Caco-2 (cell line): Measurements from ENCODE around the gene USP37. TPM values are rescaled to one million over a fixed set of nuclear protein-coding genes. Genes with fewer than 3 reads are reported as not detected.
A peak's percentile ranks its signal among the peaks of the same experiment; 100 is the strongest.

Source experiments
- BruUV-seq: library from RNA; stranded (reverse); fragments of 400-500 nt; replicated peaks from 2 replicates; lab custom pipeline; 2021; lab: Mats Ljungman, UMichigan
- CTCF ChIA-PET: fragments of 300-600 bp; sonication (Branson Sonifier 250); formaldehyde crosslinking; loops from one replicate; lab custom pipeline; 2022; ENCODE audit warnings: antibody characterized with exemption; lab: Charles Lee
- POLR2A ChIA-PET: fragments of 300-600 bp; sonication (Branson Sonifier 250); formaldehyde crosslinking; loops from one replicate; lab custom pipeline; 2022; ENCODE audit warnings: antibody characterized with exemption; lab: Charles Lee
- DNase-seq, 2 experiments: peaks; one replicate each; pipeline versions ENCODE4 v3.0.0 to v3.0.0-alpha.2; 2020 to 2022
- H3K27me3 ChIP-seq: replicated peaks from 2 replicates; pipeline ENCODE4 v1.6.0; 2011; ENCODE audit warnings: low read length; ENCODE audit not compliant: control insufficient read depth, insufficient read depth
- H3K36me3 ChIP-seq: 2 replicates; pipeline ENCODE4 v1.5.1; 2011; ENCODE audit warnings: low read length; ENCODE audit not compliant: control insufficient read depth, insufficient read depth
- H3K4me1 ChIP-seq: fragments of 250-450 bp; sonication (Bioruptor Pico); 2 replicates; pipeline ENCODE4 v1.5.1; 2020; ENCODE audit warnings: mild to moderate bottlenecking
- H3K4me3 ChIP-seq: 2 replicates; pipeline ENCODE4 v1.5.1; 2011; ENCODE audit warnings: low read depth, mild to moderate bottlenecking, control low read depth, low read length
- H3K9me3 ChIP-seq: fragments of 250-450 bp; sonication (Bioruptor Pico); 2 replicates; pipeline ENCODE4 v1.5.1; 2020; ENCODE audit warnings: mild to moderate bottlenecking, moderate library complexity
- H3K27ac Mint-ChIP-seq: one replicate; pipeline ENCODE4 v1.8.0; 2022; ENCODE audit warnings: mixed read lengths; ENCODE audit not compliant: unreplicated experiment
- H3K27me3 Mint-ChIP-seq: one replicate; pipeline ENCODE4 v1.8.0; 2022; ENCODE audit warnings: mixed read lengths; ENCODE audit not compliant: insufficient read depth, unreplicated experiment
- H3K36me3 Mint-ChIP-seq: one replicate; pipeline ENCODE4 v1.8.0; 2022; ENCODE audit warnings: mild to moderate bottlenecking, mixed read lengths; ENCODE audit not compliant: insufficient read depth, unreplicated experiment
- H3K4me1 Mint-ChIP-seq: one replicate; pipeline ENCODE4 v1.8.0; 2022; ENCODE audit warnings: low read depth, mixed read lengths; ENCODE audit not compliant: unreplicated experiment
- H3K4me3 Mint-ChIP-seq: one replicate; pipeline ENCODE4 v1.8.0; 2022; ENCODE audit warnings: mild to moderate bottlenecking, moderate library complexity, mixed read lengths; ENCODE audit not compliant: unreplicated experiment
- H3K9me3 Mint-ChIP-seq: one replicate; pipeline ENCODE4 v1.8.0; 2022; ENCODE audit warnings: mixed read lengths; ENCODE audit not compliant: unreplicated experiment
- intact Hi-C: fragments of 100-400 bp; cut with micrococcal nuclease; formaldehyde crosslinking; loops from one replicate; pipeline ENCODE4 v1.10.0; 2022; ENCODE audit not compliant: unreplicated experiment
- total RNA-seq: library from RNA; stranded (reverse); gene quantifications from 2 replicates; pipeline ENCODE4 v1.2.3, GENCODE V29; 2022
- TF ChIP-seq, protein P1 (sequence below), 2 experiments: fragments of 200-600 bp in 1 of 2; IDR thresholded peaks; 1 replicate in 1 of 2; 2 replicates in 1 of 2; pipeline versions ENCODE4 v1.5.1 to v1.8.0; 2011 to 2022; ENCODE audit warnings: antibody characterized with exemption in 1 of 2, control low read depth in 1 of 2, inconsistent platforms in 1 of 2, low read depth in 1 of 2, low read length in 1 of 2, mild to moderate bottlenecking in 1 of 2, moderate library complexity in 1 of 2; ENCODE audit not compliant: insufficient read depth in 1 of 2, severe bottlenecking in 1 of 2, unreplicated experiment in 1 of 2

Gene USP37
- total RNA-seq, 1 experiment from 2014 or later, result 22.2 TPM

DNA sequence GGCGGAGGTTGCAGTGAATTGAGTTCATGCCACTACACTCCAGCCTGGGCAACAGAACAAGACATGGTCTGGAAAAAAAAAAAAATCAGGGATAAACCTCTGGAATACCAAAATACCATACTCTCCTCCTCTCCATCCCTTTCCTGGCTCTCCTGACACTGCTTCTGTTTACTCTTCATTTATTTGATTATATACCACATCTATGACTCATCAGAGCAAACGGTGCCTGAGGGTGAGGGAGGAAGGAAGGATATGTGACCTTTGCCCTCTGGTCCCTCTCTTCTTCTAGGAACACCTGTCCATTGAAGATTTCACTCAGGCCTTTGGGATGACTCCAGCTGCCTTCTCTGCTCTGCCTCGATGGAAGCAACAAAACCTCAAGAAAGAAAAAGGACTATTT is 119.2 kb downstream of the USP37 start:
- ChIA-PET POLR2A (no interaction called here), CTCF (no interaction called here)
- H3K4me1 Mint-ChIP-seq, result peaks cover 30% of the 10 kb centered on the region
- peak; percentile 79 to 86 for DNase-seq
- intact Hi-C loops, result no loop called here
- Histone ChIP-seq H3K36me3 (peaks cover 11% of the 10 kb centered on the region), H3K9me3 (no peaks in the 10 kb centered on the region), H3K4me3 (no peak overlapping the region), H3K4me1 (peaks cover 62% of the 10 kb centered on the region), H3K27me3 (no peaks in the 10 kb centered on the region)
- no peaks in the 10 kb centered on the region for H3K9me3 Mint-ChIP-seq
- peaks cover 78% of the 10 kb centered on the region for H3K36me3 Mint-ChIP-seq
- peak overlapping the region; percentile 44 for H3K4me3 Mint-ChIP-seq
- TF ChIP-seq, protein P1, sequence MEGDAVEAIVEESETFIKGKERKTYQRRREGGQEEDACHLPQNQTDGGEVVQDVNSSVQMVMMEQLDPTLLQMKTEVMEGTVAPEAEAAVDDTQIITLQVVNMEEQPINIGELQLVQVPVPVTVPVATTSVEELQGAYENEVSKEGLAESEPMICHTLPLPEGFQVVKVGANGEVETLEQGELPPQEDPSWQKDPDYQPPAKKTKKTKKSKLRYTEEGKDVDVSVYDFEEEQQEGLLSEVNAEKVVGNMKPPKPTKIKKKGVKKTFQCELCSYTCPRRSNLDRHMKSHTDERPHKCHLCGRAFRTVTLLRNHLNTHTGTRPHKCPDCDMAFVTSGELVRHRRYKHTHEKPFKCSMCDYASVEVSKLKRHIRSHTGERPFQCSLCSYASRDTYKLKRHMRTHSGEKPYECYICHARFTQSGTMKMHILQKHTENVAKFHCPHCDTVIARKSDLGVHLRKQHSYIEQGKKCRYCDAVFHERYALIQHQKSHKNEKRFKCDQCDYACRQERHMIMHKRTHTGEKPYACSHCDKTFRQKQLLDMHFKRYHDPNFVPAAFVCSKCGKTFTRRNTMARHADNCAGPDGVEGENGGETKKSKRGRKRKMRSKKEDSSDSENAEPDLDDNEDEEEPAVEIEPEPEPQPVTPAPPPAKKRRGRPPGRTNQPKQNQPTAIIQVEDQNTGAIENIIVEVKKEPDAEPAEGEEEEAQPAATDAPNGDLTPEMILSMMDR (IDR thresholded peaks at IDR 0.05; ENCODE audit: insufficient read depth in 1 of 2, low read depth in 1 of 2, low read length in 1 of 2, severe bottlenecking in 1 of 2, unreplicated experiment in 1 of 2), result no peak
- no TSS peak for BruUV-seq
- peak overlapping the region; percentile 63 for H3K27ac Mint-ChIP-seq
- no peaks in the 10 kb centered on the region for H3K27me3 Mint-ChIP-seq

DNA sequence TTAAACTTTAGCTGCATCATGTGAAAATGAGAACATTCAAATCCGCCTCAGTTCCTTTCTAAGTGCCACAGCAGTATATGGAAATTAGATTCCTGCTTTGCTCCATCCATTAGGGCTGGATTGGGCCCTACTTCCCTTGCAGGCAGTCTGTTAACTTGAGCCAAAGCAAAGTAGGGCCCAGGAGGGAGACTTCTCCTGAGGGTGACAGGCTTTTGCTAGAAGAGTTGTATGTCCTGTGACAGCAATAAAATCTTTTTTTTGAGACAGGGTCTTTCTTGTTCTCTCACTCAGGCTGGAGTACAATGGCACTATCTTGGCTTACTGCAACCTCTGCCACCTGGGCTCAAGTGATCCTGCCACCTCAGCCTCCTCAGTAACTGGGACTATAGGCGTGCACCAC is 121.1 kb downstream of the USP37 start:
- intact Hi-C loops, result no loop called here
- Mint-ChIP-seq H3K4me1 (peaks cover 36% of the 10 kb centered on the region), H3K36me3 (peaks cover 88% of the 10 kb centered on the region), H3K27me3 (no peaks in the 10 kb centered on the region), H3K4me3 (no peak overlapping the region), H3K27ac (no peak overlapping the region), H3K9me3 (no peaks in the 10 kb centered on the region)
- Histone ChIP-seq H3K4me1 (peaks cover 66% of the 10 kb centered on the region), H3K9me3 (no peaks in the 10 kb centered on the region), H3K4me3 (no peak overlapping the region), H3K36me3 (peaks cover 11% of the 10 kb centered on the region), H3K27me3 (no peaks in the 10 kb centered on the region)
- TF ChIP-seq, protein P1 (IDR thresholded peaks at IDR 0.05; ENCODE audit: insufficient read depth in 1 of 2, low read depth in 1 of 2, low read length in 1 of 2, severe bottlenecking in 1 of 2, unreplicated experiment in 1 of 2), result no peak
- no peak for DNase-seq
- POLR2A ChIA-PET, result no interaction called here
- no TSS peak for BruUV-seq
- CTCF ChIA-PET, result no interaction called here

DNA sequence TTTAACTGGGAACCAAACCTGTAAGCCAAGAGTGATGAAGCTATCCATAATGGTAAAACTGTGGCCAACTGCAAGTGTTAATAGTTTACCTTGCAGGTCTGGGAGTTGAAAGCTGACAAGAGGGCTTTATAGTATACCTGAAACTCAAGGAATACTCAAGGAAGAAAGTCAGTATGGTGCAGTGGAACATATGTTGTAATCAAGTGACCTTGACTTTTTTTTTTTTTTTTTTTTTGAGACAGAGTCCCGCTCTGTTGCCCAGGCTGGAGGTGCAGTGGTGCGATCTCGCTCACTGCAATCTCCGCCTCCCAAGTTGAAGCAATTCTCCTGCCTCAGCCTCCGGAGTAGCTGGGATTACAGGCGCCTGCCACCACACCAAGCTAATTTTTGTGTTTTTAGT is 121.6 kb downstream of the USP37 start:
- CTCF ChIA-PET, result no interaction called here
- Histone ChIP-seq H3K4me1 (peaks cover 63% of the 10 kb centered on the region), H3K4me3 (no peak overlapping the region), H3K36me3 (peaks cover 11% of the 10 kb centered on the region), H3K9me3 (no peaks in the 10 kb centered on the region), H3K27me3 (no peaks in the 10 kb centered on the region)
- BruUV-seq, result no TSS peak
- no peak overlapping the region for H3K4me3 Mint-ChIP-seq
- POLR2A ChIA-PET, result no interaction called here
- intact Hi-C loops, result no loop called here
- TF ChIP-seq, protein P1 (IDR thresholded peaks at IDR 0.05; ENCODE audit: insufficient read depth in 1 of 2, low read depth in 1 of 2, low read length in 1 of 2, severe bottlenecking in 1 of 2, unreplicated experiment in 1 of 2), result no peak
- peaks cover 93% of the 10 kb centered on the region for H3K36me3 Mint-ChIP-seq
- H3K9me3 Mint-ChIP-seq, result no peaks in the 10 kb centered on the region
- peaks cover 36% of the 10 kb centered on the region for H3K4me1 Mint-ChIP-seq
- no peak overlapping the region for H3K27ac Mint-ChIP-seq
- DNase-seq, result no peak
- no peaks in the 10 kb centered on the region for H3K27me3 Mint-ChIP-seq
